Large intestine (tissue), 3 donors: Measurements from ENCODE around the gene IFNAR2. TPM values are rescaled to one million over a fixed set of nuclear protein-coding genes. Genes with fewer than 3 reads are reported as not detected.

Experiments
- DNase-seq, 2 donors: peaks; one replicate each; pipeline versions ENCODE4 v3.0.0 to v3.0.0-alpha.2; 2013
- H3K27ac ChIP-seq: one replicate; pipeline ENCODE4 v1.5.1; 2013; ENCODE audit warnings: low read length
- H3K27me3 ChIP-seq: 2 replicates; pipeline ENCODE4 v1.6.1; 2013; ENCODE audit warnings: low read length; ENCODE audit not compliant: control insufficient read depth, insufficient read depth
- H3K36me3 ChIP-seq: 2 replicates; pipeline ENCODE4 v1.6.1; 2013; ENCODE audit warnings: low read length; ENCODE audit not compliant: control insufficient read depth, insufficient read depth
- H3K4me1 ChIP-seq: one replicate; pipeline ENCODE4 v1.6.1; 2013; ENCODE audit warnings: low read length; ENCODE audit not compliant: control insufficient read depth, insufficient read depth
- H3K4me3 ChIP-seq: one replicate; pipeline ENCODE4 v1.5.1; 2013; ENCODE audit warnings: low read length
- H3K9me3 ChIP-seq: one replicate; pipeline ENCODE4 v1.6.1; 2013; ENCODE audit warnings: mild to moderate bottlenecking, low read depth, low read length, moderate library complexity; ENCODE audit not compliant: control insufficient read depth
- WGBS: methylation state at CpG from one replicate; pipeline ENCODE4 v1.1.5; 2013; ENCODE audit warnings: low lambda C conversion rate; ENCODE audit not compliant: insufficient coverage; 5-methylcytosine and 5-hydroxymethylcytosine counted together
- polyA plus RNA-seq: library from polyadenylated mRNA; unstranded; fragments of 120-200 nt; gene quantifications from one replicate; pipeline ENCODE4 v1.2.1, GENCODE V29; 2013

Gene IFNAR2
- polyA plus RNA-seq, 1 donor, result 45.7 TPM

- Histone ChIP-seq H3K27ac (no peak overlapping the region), H3K36me3 (no peaks in the 10 kb centered on the region), H3K27me3 (no peaks in the 10 kb centered on the region), H3K4me3 (no peak overlapping the region), H3K4me1 (peaks cover 23% of the 10 kb centered on the region), H3K9me3 (no peaks in the 10 kb centered on the region)
- 0% methylated on average over 2 of the region's 8 CpGs for WGBS
- DNase-seq, result peak; percentile 89 to 91
Measured at GRCh38 chr21:33199516-33200217, 30.1 kb upstream of the IFNAR2 start.

DNA sequence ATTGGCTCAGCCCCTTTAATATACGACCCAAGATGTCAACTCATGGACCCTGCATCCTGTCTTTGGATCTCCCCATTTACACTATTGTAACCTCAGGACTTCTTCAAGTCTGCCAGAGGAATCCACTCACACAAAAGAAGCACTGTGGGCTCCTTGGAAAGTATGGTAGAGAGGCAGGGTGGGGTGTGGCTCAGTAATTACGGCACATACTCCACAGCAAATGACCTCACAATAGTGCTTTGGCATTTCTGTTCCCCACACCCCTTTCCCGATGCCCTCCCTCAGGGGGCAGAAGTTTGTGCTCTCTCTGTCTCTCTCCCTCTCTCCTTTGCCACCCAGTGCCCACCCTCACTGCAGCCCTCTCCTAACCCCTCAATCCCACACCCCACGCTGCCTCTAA, 27.8 kb upstream of the IFNAR2 start:
- Histone ChIP-seq H3K36me3 (no peaks in the 10 kb centered on the region), H3K4me1 (peaks cover 35% of the 10 kb centered on the region), H3K27ac (peak overlapping the region; percentile 96), H3K27me3 (no peaks in the 10 kb centered on the region), H3K4me3 (no peak overlapping the region), H3K9me3 (no peaks in the 10 kb centered on the region)
- 37% methylated on average over 2 of the region's 4 CpGs for WGBS
- DNase-seq, result peak in 1 of 2 donors; percentile 73

DNA sequence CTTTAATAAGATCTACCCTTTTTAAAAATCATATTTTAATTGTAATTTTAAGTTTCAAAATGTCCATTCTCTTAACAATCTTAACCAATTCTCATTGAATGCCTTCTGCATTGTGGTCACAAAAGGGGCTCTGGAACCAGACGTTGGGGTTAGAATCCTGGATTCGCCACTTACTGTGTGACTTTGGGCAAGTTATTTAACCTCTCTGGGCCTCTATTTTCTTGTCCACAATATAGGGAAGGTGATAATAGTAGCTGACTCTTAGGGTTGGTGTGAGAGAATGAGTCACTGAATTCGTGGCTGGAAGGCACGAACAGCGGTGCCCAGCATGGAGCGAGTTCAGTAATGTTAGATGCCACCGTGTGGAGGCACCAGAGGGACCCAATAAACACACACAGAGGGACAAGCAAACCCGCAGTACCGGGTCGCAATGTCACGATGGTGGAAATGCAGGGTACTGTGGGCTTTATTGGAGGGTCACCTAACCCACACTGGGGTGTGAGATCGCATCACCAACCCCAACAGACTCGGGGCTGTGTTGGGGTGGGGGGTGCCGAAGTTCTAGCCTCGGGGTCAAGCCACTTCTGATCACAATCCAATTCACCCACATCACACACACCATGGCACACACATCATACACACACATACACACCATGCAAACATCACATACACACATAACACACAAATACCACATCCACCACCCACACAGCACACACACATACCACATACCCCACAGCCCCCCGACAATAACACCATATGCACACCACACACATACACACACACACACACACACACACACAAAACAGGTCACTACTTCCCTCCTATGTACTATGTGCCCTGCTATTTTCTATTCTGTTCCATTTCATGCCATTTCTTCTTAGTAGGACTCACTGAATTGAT, 27.0 kb upstream of the IFNAR2 start:
- no peaks in the 10 kb centered on the region for H3K27me3 ChIP-seq
- DNase-seq, result peak in 1 of 2 donors; percentile 32
- no CpG with 5 or more reads among the region's 16 CpGs for WGBS
- peaks cover 32% of the 10 kb centered on the region for H3K4me1 ChIP-seq
- H3K9me3 ChIP-seq, result no peaks in the 10 kb centered on the region
- no peak overlapping the region for H3K4me3 ChIP-seq
- peak overlapping the region; percentile 96 for H3K27ac ChIP-seq
- no peaks in the 10 kb centered on the region for H3K36me3 ChIP-seq

GRCh38 chr21:33203371-33203724, 26.4 kb upstream of the IFNAR2 start:
- H3K4me1 ChIP-seq, result peaks cover 32% of the 10 kb centered on the region
- peak in 1 of 2 donors; percentile 36 for DNase-seq
- H3K9me3 ChIP-seq, result peaks cover 3% of the 10 kb centered on the region
- WGBS, result no CpG with 5 or more reads among the region's 5 CpGs
- no peak overlapping the region for H3K4me3 ChIP-seq
- no peaks in the 10 kb centered on the region for H3K36me3 ChIP-seq
- no peaks in the 10 kb centered on the region for H3K27me3 ChIP-seq
- peak overlapping the region; percentile 96 for H3K27ac ChIP-seq

DNA sequence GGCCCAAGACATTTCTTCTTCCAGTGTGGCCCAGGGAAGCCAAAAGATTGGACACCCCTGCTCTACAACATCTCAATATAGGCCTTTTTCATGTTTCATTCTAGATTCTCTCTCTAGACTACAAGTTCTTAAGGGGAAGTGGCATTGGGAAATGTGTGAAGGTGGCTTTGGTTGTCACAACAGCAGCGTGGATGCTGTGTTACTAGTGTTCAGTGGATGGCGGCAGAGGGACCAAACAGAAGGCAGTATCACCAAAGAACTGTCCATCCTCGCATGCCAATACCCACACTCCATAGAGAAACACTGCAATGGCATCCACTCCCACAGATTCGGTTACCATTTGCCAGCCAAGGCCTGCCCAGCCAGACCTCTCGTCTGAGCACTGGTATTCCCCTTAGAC, 24.3 kb upstream of the IFNAR2 start:
- H3K4me3 ChIP-seq, result no peak overlapping the region
- peak overlapping the region; percentile 88 for H3K27ac ChIP-seq
- H3K27me3 ChIP-seq, result no peaks in the 10 kb centered on the region
- H3K9me3 ChIP-seq, result peaks cover 6% of the 10 kb centered on the region
- peaks cover 36% of the 10 kb centered on the region for H3K4me1 ChIP-seq
- no peak for DNase-seq
- WGBS, result no CpG with 5 or more reads among the region's 5 CpGs
- no peaks in the 10 kb centered on the region for H3K36me3 ChIP-seq

- peaks cover 46% of the 10 kb centered on the region for H3K4me1 ChIP-seq
- no peak overlapping the region for H3K4me3 ChIP-seq
- no peaks in the 10 kb centered on the region for H3K27me3 ChIP-seq
- H3K36me3 ChIP-seq, result no peaks in the 10 kb centered on the region
- no peak for DNase-seq
- peaks cover 6% of the 10 kb centered on the region for H3K9me3 ChIP-seq
- no peak overlapping the region for H3K27ac ChIP-seq
- WGBS, result no CpG with 5 or more reads among the region's 10 CpGs
Measured at GRCh38 chr21:33206771-33207281, 22.9 kb upstream of the IFNAR2 start.

DNA sequence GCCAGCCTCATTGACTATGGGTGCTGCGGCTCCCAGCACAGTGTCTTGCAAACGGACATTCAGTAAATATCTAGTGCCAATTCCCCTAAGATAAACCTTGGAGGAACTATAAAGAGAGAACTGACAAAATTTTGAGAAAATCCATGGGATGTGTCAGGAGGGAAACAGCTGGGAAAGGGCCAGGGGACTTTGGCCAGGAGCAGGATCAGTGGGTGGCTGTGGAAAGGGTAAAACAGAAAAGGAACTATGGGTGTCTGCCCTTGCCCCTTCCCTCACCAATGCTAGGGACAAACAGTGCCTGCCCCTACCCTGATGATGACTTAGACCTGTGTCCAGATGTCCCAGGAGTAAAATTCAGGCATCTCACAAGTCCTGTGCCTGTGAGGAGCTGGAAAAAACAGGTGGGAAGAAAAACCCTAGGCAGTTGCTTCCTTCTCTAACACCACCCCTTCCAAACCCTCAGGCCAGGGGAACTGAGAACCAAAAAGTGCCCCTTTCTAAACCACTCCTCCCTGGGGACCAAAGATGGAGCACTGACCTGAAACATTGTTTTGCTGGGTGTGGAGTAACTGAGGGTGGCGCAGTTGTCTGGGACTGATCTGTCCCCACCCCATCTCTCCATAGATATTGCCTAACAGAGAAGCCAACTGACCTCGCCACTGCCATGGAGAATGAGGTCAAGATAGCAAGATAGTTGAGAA, 22.1 kb upstream of the IFNAR2 start:
- no peak overlapping the region for H3K4me3 ChIP-seq
- H3K36me3 ChIP-seq, result no peaks in the 10 kb centered on the region
- H3K4me1 ChIP-seq, result peaks cover 46% of the 10 kb centered on the region
- no peak overlapping the region for H3K27ac ChIP-seq
- no peaks in the 10 kb centered on the region for H3K27me3 ChIP-seq
- 80% methylated on average over 1 of the region's 4 CpGs for WGBS
- H3K9me3 ChIP-seq, result peaks cover 6% of the 10 kb centered on the region
- no peak for DNase-seq

GRCh38 chr21:33208534-33208933, 21.2 kb upstream of the IFNAR2 start:
- Histone ChIP-seq H3K27ac (no peak overlapping the region), H3K27me3 (no peaks in the 10 kb centered on the region), H3K4me3 (no peak overlapping the region), H3K9me3 (peaks cover 6% of the 10 kb centered on the region), H3K36me3 (no peaks in the 10 kb centered on the region), H3K4me1 (peaks cover 38% of the 10 kb centered on the region)
- no peak for DNase-seq
- 0% methylated on average over 1 of the region's 1 CpG for whole genome bisulfite sequencing

DNA sequence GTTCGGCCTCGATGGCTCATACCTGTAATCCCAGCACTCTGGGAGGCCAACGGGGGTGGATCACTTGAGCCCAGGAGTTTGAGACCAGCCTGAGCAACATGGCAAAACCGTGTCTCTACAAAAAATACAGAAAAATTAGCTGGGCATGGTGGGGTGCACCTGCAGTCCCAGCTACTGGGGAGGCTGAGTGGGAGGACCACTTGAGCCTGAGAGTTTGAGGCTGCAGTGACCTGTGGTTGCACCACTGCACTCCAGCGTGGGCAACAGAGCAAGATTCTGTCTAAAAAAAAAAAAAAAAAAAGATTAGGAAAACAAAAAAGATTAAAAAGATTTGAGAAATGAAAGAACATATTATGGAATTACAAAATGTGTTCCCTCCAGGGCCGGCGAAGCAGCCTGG, 18.4 kb upstream of the IFNAR2 start:
- H3K36me3 ChIP-seq, result no peaks in the 10 kb centered on the region
- DNase-seq, result no peak
- H3K9me3 ChIP-seq, result peaks cover 6% of the 10 kb centered on the region
- 87% methylated on average over 3 of the region's 7 CpGs for WGBS
- H3K27ac ChIP-seq, result peak overlapping the region; percentile 90
- no peaks in the 10 kb centered on the region for H3K27me3 ChIP-seq
- no peak overlapping the region for H3K4me3 ChIP-seq
- H3K4me1 ChIP-seq, result peaks cover 37% of the 10 kb centered on the region

DNA sequence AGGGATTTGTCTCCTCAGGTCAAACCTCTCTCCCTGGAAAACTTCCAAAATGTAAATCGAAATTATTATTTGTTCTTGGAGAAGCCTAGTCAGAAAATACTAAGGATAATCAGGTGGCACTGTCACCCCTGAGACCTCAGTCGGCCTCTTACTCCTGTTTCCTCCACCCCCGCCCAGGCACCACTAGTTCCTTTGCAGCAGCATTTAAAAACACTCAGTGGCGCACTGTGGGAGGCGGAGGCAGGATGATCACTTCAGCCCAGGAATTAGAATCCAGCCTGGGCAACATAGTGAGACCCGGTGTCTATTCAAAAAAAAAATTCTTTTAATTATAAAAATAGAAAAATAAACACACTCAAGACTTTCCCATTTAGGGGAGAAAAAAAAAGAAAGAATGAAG, 18.0 kb upstream of the IFNAR2 start:
- peaks cover 6% of the 10 kb centered on the region for H3K9me3 ChIP-seq
- WGBS, result no CpG with 5 or more reads among the region's 6 CpGs
- peak overlapping the region; percentile 90 for H3K27ac ChIP-seq
- no peak overlapping the region for H3K4me3 ChIP-seq
- DNase-seq, result no peak
- no peaks in the 10 kb centered on the region for H3K36me3 ChIP-seq
- peaks cover 37% of the 10 kb centered on the region for H3K4me1 ChIP-seq
- H3K27me3 ChIP-seq, result no peaks in the 10 kb centered on the region
